NCI-H748 (cell line): Measurements from ENCODE around the gene INTS14.

Experiments
- DNase-seq: peaks from one replicate; lab custom pipeline; 2025; ENCODE audit not compliant: unreplicated experiment; lab: John Stamatoyannopoulos, UW

Gene INTS14

GRCh38 chr15:65610871-65611718 is at the start of gene INTS14:
Gene INTS14 (minus strand): TSS chr15:65611131. CDS start chr15:65607380, 3,751 bp downstream.
- DNase-seq, result peak; percentile 94

- DNase-seq, result no peak
Measured at GRCh38 chr15:65659502-65660052, 48.6 kb upstream of the INTS14 start.

DNA sequence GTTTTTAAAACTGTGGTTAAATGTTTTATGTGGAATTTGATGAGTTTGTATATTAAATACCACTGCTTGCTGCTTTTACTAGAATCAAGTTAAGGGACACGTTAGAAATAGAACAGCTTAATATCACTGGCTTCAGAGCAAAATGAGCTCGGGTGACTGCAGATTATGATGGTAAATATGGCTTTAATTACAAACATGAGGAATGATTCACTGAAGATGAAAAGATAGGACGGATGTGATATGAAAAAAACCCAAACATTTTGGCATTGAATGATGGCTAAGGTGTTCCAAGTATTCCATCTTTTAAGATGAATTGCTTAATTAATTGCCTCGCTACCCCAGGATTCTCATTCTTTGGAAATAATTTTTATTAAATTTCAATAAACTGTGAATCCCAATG is 44.5 kb upstream of the INTS14 start:
- DNase-seq, result no peak

DNA sequence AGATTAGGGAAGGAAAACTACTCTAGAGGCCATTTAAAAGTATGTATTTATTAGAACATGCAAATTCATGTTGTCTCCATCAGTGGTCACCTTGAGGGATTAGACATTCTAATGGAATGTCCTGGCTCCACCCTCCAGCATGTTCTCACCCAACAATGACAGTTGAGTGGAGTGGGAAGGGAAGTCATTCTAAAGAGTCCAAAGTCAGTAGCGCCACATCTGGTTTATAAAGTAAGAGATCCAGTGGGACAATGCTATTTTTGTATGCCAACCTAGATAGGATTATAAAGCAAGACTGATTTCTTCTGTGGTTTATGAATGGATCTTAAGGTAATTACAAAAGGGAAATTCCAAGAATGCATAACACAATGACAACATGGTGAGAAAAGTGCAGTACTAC is 44.1 kb upstream of the INTS14 start:
- DNase-seq, result no peak

DNA sequence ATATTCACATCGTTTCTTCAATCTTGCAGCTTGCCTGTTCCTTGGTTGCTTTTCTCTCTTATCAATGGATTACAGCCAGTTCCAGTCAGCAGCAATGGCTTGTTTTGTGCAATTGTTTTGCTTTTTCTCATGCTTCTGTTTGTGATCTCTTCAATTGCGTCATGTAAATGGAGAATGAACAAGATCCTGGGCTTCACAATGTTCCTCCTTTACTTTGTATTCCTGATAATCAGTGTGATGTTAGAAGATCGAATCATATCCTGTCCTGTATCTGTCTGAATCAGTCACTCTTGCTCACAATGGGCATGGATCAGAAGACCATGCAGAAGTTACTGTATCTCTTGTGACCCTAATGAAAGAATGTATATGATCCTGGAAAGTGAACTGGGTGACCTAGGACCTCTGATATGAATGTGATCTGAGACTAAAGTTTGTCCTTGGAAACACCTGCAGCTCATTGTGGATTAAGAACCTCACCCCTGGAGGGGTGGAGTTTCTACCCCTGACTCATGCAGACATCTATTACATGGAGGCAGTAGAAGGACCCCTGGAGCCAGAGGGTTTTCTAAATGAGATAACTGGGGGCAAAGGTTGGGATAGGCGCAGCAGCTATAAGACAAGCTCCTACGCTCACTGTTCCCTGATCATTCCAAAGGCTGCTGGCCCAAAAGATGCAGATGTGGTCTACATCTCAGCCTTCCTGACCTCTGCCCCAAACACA is 43.0 kb upstream of the INTS14 start:
- no peak for DNase-seq

- DNase-seq, result no peak
Measured at GRCh38 chr15:65653341-65653740, 42.4 kb upstream of the INTS14 start.

GRCh38 chr15:65651831-65652749 is 41.2 kb upstream of the INTS14 start:
- no peak for DNase-seq

DNA sequence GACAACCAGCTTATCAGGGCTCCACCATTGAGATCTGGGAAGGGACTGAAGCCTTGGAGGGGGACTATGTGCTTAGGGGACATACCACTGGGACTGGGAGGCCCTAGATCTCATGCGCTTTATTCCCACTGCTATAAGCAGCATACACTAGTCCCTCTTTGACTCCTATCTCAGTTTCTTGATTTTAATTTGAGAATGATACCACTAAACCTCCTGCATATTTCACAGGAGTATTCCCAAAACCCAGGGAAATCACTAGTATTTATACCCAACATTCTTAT is 40.1 kb upstream of the INTS14 start:
- DNase-seq, result no peak

DNA sequence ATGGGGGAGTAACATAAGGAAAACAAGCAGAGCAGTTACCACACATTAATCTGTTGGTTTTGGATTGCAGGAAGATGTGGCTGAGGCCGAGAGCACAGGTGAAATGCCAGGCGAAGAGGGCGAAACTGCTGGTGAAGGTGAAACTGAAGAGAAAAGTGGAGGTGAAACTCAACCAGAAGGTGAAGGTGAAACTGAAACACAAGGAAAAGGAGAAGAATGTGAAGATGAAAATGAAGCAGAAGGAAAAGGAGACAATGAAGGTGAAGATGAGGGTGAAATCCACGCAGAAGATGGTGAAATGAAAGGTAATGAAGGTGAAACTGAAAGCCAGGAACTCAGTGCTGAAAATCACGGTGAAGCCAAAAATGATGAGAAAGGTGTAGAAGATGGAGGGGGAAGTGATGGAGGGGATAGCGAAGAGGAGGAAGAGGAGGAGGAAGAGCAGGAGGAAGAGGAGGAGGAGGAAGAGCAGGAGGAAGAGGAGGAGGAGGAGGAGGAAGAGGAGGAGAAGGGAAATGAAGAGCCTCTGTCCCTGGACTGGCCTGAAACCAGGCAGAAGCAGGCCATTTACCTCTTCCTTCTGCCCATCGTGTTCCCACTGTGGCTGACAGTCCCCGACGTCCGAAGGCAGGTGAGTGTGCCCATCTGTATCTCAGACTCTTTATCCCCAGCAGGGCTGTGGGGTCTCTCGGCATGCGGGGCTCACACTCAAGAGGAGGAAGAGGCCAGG is 39.5 kb upstream of the INTS14 start:
- no peak for DNase-seq

DNA sequence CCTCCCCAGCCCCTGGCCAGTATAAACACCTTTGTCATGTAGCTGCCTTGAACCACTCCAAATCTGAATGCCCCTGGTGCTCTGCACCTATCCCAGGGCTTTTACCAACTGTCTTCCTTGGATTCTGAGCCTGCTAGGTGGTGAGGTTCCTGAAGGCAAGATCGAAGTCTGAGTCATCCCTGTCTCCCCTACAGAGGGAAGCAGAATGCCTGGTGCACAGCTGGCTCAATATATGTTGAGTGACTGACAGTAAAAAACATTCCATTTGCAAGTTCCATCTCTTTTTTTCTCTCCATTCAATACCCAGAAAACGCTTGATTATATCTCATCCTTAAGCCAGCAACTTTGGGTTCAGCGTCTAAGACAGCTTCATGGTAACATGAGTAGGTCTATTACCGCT is 35.6 kb upstream of the INTS14 start:
- DNase-seq, result no peak

DNA sequence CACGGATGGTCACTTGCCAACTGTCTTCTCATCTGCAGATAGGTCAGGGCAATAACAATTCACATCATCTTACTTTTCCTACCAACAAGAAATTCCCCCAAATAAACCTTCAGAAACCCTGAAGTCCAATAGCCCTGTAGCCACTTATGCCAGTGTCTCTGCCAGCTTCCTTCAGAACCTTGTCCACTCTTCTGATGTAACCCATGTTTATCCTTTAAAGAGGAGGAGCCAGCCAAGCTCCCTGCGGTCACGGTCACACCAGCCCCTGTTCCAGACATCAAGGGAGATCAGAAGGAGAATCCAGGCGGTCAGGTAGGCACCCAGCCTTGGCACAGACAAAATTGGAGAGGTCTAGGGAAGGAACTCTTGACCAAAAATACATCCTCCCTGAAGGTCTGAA is 34.5 kb upstream of the INTS14 start:
- DNase-seq, result no peak

DNA sequence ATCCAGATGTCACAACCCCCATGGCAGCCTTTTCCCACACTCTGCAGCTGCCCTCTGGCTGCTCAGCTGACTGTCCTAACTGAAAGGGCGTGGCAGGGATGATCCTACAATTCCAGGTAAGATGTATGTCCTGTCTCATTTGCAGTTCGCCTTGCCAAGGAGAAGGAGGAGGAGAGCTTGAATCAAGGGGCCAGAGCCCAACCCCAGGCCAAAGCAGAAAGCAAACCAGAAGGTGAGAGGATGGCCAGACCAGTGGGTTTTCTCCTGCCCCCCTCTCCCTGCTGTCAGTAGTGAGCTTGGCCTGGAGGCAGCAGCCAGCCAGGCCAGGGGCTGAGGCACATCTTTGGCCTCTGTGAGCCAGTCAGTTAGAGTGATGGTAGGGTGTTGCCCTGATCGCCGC is 33.4 kb upstream of the INTS14 start:
- DNase-seq, result no peak

DNA sequence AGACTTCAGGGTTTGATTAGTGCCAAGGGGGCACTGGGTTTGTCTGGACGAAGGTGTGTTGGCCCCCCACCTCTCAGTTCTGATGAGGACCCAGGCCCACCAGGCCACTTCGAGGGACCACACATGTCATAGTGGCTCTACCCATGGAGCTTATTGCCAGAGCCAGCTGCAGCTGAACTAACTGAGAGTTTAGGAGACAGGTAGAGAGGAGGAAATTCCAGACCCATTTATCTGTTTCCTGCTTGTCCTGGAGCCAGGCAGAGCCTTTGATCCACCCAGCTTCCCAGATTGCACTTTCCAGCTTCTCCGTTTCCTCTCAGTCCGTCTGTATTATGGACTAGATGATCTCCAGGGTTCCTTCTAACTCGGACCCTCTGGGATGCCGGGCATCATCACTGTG is 31.7 kb upstream of the INTS14 start:
- no peak for DNase-seq

DNA sequence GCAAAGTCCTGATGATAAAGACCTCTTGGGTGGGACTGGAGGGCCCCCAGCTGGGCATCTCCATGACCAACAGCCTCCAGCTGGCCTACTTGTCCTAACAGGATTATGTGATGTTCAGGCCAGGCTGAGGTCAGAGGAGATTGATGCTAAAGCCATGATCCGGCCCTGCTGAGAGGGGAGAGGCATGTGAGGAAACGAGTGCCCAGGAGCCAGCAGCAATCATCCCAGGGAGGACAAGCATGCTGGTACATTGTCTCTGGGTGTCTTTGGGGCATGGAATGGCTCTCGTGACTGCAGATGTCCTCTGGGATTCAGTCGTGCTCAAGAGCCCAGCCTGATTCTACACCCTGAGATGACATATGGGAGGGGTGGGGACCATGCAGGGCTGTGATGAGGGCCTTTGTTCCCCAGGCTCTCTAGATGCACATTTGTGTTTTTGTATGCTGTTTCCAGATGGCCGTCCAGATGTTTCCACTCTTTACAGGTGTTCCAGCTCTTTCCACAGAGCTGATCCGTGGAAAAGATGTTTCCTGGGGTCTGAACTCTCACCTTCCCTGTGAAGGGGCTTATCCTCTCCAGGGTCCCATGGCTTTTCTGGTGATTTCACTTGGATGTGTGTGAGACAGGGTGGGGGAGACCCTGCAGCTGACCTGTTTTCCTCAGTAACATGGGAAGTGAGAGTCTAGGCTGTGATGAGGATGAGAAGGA is 31.0 kb upstream of the INTS14 start:
- peak; percentile 12 for DNase-seq

- no peak for DNase-seq
Measured at GRCh38 chr15:65639509-65639908, 28.6 kb upstream of the INTS14 start.

DNA sequence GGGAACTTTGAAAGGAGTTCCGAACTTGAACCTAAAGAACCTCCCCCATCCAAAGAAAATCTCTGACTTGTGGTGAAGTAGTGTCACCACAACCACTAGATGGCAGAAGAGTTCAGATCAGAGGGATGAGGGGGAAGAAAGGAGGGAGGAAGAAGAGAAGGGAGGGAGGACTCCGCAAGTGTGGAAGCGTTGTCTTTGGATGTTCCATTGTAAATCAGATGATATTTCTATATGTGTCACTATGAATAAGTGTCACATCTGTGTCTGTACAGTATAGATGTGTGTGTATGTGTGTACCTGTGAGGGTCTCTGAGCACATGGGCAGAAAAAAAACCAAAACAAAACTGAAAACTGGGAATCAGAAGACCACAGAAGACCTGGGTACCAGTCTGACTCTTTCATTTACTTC is 27.8 kb upstream of the INTS14 start:
- DNase-seq, result peak; percentile 66

GRCh38 chr15:65638109-65638508 is 27.2 kb upstream of the INTS14 start:
- no peak for DNase-seq

GRCh38 chr15:65634356-65634755 is 23.4 kb upstream of the INTS14 start:
- no peak for DNase-seq

DNA sequence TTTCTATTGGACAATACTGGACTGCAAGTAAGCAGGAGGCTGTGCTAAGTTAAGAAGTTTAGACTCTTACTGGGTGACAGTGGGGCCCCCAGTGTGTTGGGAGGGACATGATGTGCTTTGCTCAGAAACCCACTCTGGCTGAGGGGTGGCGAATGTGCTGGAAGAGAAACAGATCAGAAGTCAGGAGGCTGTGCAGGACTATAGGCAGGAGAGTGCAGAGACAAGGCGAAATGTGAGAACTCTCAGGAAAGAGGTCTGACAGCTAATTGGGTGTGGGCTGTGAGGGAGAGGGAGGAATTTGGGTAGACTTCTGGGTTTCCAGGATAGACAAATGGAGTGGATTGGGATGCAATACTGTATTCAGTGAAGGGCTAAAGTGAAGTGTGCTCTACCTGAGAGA is 22.8 kb upstream of the INTS14 start:
- DNase-seq, result no peak

- no peak for DNase-seq
Measured at GRCh38 chr15:65632780-65633375, 21.9 kb upstream of the INTS14 start.
